ENCODE results near the gene STAT6. TPM values are rescaled to one million over a fixed set of nuclear protein-coding genes. Genes with fewer than 3 reads are reported as not detected.

The STAT6 gene
- polyA plus RNA-seq, 1 donor (not counting 4 experiments of a cell fraction or from before 2014, with no cell fraction given) = 113 TPM

GRCh38 chr12:57119294-57120085 lies 8.3 kb upstream of the STAT6 start:
- DNase-seq (ENCODE audit: low read depth, low spot score) (no peak), FAIRE-seq (no peak)
- H2AFZ ChIP-seq (ENCODE audit: control insufficient read depth, low read length) = peak overlapping the region; percentile 18
- H3K36me3 ChIP-seq (ENCODE audit: control insufficient read depth in 2 of 2, extremely low read depth in 1 of 2, insufficient read depth in 2 of 2, low read length in 2 of 2) = no peaks in the 10 kb centered on the region
- H3K9me3 ChIP-seq (ENCODE audit: control insufficient read depth, low read depth, low read length) = no peaks in the 10 kb centered on the region
- no peaks in the 10 kb centered on the region for H4K20me1 ChIP-seq (ENCODE audit: control insufficient read depth, extremely low read depth, insufficient read depth, low read length)
- TF ChIP-seq EZH2 (IDR thresholded peaks at IDR 0.05; ENCODE audit: low read length) (no peak), CTCF (optimal IDR thresholded peaks at IDR 0.05 in 1 of 3, IDR thresholded peaks at IDR 0.05 in 1 of 3, conservative IDR thresholded peaks at IDR 0.05 in 1 of 3; ENCODE audit: extremely low read depth in 1 of 3, insufficient read depth in 2 of 3, low read length in 3 of 3) (no peak)
- no peak overlapping the region for H3K9ac ChIP-seq (ENCODE audit: control insufficient read depth, extremely low read depth, insufficient read depth, low read length)
- no peaks in the 10 kb centered on the region for H3K79me2 ChIP-seq (ENCODE audit: control insufficient read depth, insufficient read depth, low read length)
- H3K27me3 ChIP-seq (ENCODE audit: control insufficient read depth, extremely low read depth, insufficient read depth, low read length) = no peaks in the 10 kb centered on the region
- peak overlapping the region; percentile 31 for H3K4me2 ChIP-seq (ENCODE audit: control insufficient read depth, extremely low read depth, insufficient read depth, low read depth, low read length)
- H3K27ac ChIP-seq (ENCODE audit: control insufficient read depth, insufficient read depth, low read length) = peak overlapping the region; percentile 53
- dilution Hi-C loops (cut with MboI; ENCODE audit: extremely low pct_ligation_motif_present, low sequenced_read_pairs) = no loop called here
- no peak overlapping the region for H3K4me3 ChIP-seq (ENCODE audit: control insufficient read depth in 2 of 3, extremely low read depth in 1 of 3, insufficient read depth in 2 of 3, low read depth in 1 of 3, low read length in 3 of 3)
- no peaks in the 10 kb centered on the region for H3K9me1 ChIP-seq (ENCODE audit: control insufficient read depth, extremely low read depth, insufficient read depth, low read length)
- H3K4me1 ChIP-seq (ENCODE audit: control insufficient read depth, extremely low read depth, insufficient read depth, low read length) = peaks cover 21% of the 10 kb centered on the region

- Histone ChIP-seq H3K4me2 (ENCODE audit: control insufficient read depth, extremely low read depth, insufficient read depth, low read depth, low read length) (peak overlapping the region; percentile 31), H3K9me3 (ENCODE audit: control insufficient read depth, low read depth, low read length) (no peaks in the 10 kb centered on the region), H3K79me2 (ENCODE audit: control insufficient read depth, insufficient read depth, low read length) (no peaks in the 10 kb centered on the region), H2AFZ (ENCODE audit: control insufficient read depth, low read length) (peak overlapping the region; percentile 18), H3K4me3 (ENCODE audit: control insufficient read depth in 2 of 3, extremely low read depth in 1 of 3, insufficient read depth in 2 of 3, low read depth in 1 of 3, low read length in 3 of 3) (no peak overlapping the region), H3K4me1 (ENCODE audit: control insufficient read depth, extremely low read depth, insufficient read depth, low read length) (peaks cover 21% of the 10 kb centered on the region), H3K36me3 (ENCODE audit: control insufficient read depth in 2 of 2, extremely low read depth in 1 of 2, insufficient read depth in 2 of 2, low read length in 2 of 2) (no peaks in the 10 kb centered on the region), H4K20me1 (ENCODE audit: control insufficient read depth, extremely low read depth, insufficient read depth, low read length) (no peaks in the 10 kb centered on the region), H3K27me3 (ENCODE audit: control insufficient read depth, extremely low read depth, insufficient read depth, low read length) (no peaks in the 10 kb centered on the region), H3K27ac (ENCODE audit: control insufficient read depth, insufficient read depth, low read length) (peak overlapping the region; percentile 53), H3K9me1 (ENCODE audit: control insufficient read depth, extremely low read depth, insufficient read depth, low read length) (no peaks in the 10 kb centered on the region), H3K9ac (ENCODE audit: control insufficient read depth, extremely low read depth, insufficient read depth, low read length) (no peak overlapping the region)
- DNase-seq (ENCODE audit: low read depth, low spot score) (peak; percentile 66), FAIRE-seq (peak; percentile 86)
- dilution Hi-C loops (cut with MboI; ENCODE audit: extremely low pct_ligation_motif_present, low sequenced_read_pairs) = no loop called here
- TF ChIP-seq CTCF (optimal IDR thresholded peaks at IDR 0.05 in 1 of 3, IDR thresholded peaks at IDR 0.05 in 1 of 3, conservative IDR thresholded peaks at IDR 0.05 in 1 of 3; ENCODE audit: extremely low read depth in 1 of 3, insufficient read depth in 2 of 3, low read length in 3 of 3) = peak in 1 of 3 experiments; percentile 7
- TF ChIP-seq EZH2 (IDR thresholded peaks at IDR 0.05; ENCODE audit: low read length) = no peak
Observed at GRCh38 chr12:57118711-57119271, 7.6 kb upstream of the STAT6 start.

Data from keratinocyte (primary cell).